ENCODE results near the gene SPDYE2.
"Not testable (repeated sequence)": the region's sequence is repeated elsewhere in the genome, so short reads cannot be mapped to it uniquely, and the experiment has no call there.

SPDYE2 gene, protein sequence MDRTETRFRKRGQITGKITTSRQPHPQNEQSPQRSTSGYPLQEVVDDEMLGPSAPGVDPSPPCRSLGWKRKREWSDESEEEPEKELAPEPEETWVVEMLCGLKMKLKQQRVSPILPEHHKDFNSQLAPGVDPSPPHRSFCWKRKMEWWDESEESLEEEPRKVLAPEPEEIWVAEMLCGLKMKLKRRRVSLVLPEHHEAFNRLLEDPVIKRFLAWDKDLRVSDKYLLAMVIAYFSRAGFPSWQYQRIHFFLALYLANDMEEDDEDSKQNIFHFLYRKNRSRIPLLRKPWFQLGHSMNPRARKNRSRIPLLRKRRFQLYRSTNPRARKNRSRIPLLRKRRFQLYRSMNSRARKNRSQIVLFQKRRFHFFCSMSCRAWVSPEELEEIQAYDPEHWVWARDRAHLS

GRCh38 chr7:102550808-102551422 lies at the start of gene SPDYE2:
Gene SPDYE2 (plus strand): TSS chr7:102551226. CDS start chr7:102553256, 2,030 bp downstream.
- H3K4me3 ChIP-seq (ENCODE audit: low read depth in 1 of 2, low read length in 2 of 2); H3K27me3 ChIP-seq (ENCODE audit: insufficient read depth, low read length, poor library complexity); H3K4me1 ChIP-seq (ENCODE audit: insufficient read depth, low read length); H3K27ac ChIP-seq (ENCODE audit: low read length); H4K20me1 ChIP-seq (ENCODE audit: insufficient read depth, low read length); H3K4me2 ChIP-seq (ENCODE audit: insufficient read depth, low read length); ATAC-seq (ENCODE audit: insufficient read depth, low read depth); H3K79me2 ChIP-seq (ENCODE audit: insufficient read depth, low read length); H2AFZ ChIP-seq (ENCODE audit: low read depth, low read length); H3K9ac ChIP-seq (ENCODE audit: low read depth, low read length); H3K9me3 ChIP-seq (ENCODE audit: insufficient read depth, low read length, severe bottlenecking); H3K36me3 ChIP-seq (ENCODE audit: insufficient read depth, low read length); DNase-seq: not testable (repeated sequence)

DNA sequence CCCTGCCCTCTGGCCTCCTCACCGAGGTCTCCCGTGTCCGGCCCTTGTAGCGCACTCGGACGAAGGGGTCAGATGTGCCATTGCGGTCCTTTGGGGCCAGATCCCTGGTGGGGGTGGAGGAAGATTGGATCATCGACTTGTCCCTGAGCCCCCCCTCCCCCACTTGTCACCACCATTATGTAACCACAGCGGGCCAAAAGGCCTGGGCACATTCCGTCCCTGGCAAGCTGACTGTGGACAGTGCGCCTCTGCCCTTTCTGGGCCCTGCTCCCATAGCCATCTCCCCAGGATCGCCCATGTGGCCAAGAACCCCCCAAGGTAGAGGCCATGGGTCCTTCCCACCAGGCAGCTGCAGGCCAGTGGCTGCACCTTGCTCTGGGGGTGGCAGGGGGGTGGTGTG lies 47.9 kb upstream of the SPDYE2 start:
- not testable (repeated sequence) for H3K9ac ChIP-seq (ENCODE audit: low read depth, low read length); ATAC-seq (ENCODE audit: insufficient read depth, low read depth); H3K4me1 ChIP-seq (ENCODE audit: insufficient read depth, low read length); H3K36me3 ChIP-seq (ENCODE audit: insufficient read depth, low read length); DNase-seq; H2AFZ ChIP-seq (ENCODE audit: low read depth, low read length); H4K20me1 ChIP-seq (ENCODE audit: insufficient read depth, low read length); H3K27me3 ChIP-seq (ENCODE audit: insufficient read depth, low read length, poor library complexity); H3K79me2 ChIP-seq (ENCODE audit: insufficient read depth, low read length); H3K27ac ChIP-seq (ENCODE audit: low read length); H3K4me2 ChIP-seq (ENCODE audit: insufficient read depth, low read length); H3K9me3 ChIP-seq (ENCODE audit: insufficient read depth, low read length, severe bottlenecking); H3K4me3 ChIP-seq (ENCODE audit: low read depth in 1 of 2, low read length in 2 of 2)

- 0 out of 3 replicates have a peak, but pooled peaks have one; percentile 5 for ATAC-seq (ENCODE audit: insufficient read depth, low read depth)
- H3K27me3 ChIP-seq (ENCODE audit: insufficient read depth, low read length, poor library complexity); H3K4me2 ChIP-seq (ENCODE audit: insufficient read depth, low read length); H3K4me3 ChIP-seq (ENCODE audit: low read depth in 1 of 2, low read length in 2 of 2); H4K20me1 ChIP-seq (ENCODE audit: insufficient read depth, low read length); H3K9ac ChIP-seq (ENCODE audit: low read depth, low read length); H3K4me1 ChIP-seq (ENCODE audit: insufficient read depth, low read length); H2AFZ ChIP-seq (ENCODE audit: low read depth, low read length); H3K9me3 ChIP-seq (ENCODE audit: insufficient read depth, low read length, severe bottlenecking); H3K27ac ChIP-seq (ENCODE audit: low read length); H3K36me3 ChIP-seq (ENCODE audit: insufficient read depth, low read length); H3K79me2 ChIP-seq (ENCODE audit: insufficient read depth, low read length); DNase-seq: not testable (repeated sequence)
Measured at GRCh38 chr7:102505298-102506185, 45.5 kb upstream of the SPDYE2 start.

DNA sequence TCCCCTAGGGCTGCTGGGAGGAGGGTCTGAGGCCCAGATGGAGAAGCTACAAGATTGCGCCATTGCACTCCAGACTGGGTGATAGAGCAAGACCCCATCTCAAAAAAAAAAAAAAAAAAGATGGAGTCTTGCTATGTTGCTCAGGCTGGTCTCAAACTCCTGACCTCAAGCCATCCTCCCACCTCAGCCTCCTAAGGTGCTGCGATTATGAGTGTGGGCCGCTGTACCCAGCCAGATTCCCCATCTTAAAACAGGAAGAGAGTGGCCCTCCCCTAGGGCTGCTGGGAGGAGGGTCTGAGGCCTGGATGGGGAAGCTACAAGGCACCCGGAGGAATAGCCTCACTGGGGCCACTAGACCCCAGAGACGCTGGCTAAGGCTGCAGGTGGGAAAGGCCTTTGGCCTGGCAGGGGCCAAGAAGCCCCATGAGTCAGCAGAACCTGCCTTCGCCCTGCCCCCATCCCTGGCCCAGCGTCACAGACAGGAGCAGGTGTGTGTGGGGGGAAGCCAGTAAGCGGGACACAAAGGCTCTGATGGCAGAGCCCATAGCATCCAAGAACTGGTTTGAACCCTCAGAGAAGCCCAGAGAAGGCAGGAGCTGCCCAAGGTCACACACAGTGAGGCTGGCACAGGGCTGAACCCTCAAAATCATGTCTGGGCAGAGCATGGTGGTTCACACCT lies 43.5 kb upstream of the SPDYE2 start:
- H3K27ac ChIP-seq (ENCODE audit: low read length); DNase-seq; H3K4me3 ChIP-seq (ENCODE audit: low read depth in 1 of 2, low read length in 2 of 2); H4K20me1 ChIP-seq (ENCODE audit: insufficient read depth, low read length); H3K9me3 ChIP-seq (ENCODE audit: insufficient read depth, low read length, severe bottlenecking); H3K36me3 ChIP-seq (ENCODE audit: insufficient read depth, low read length); H3K4me1 ChIP-seq (ENCODE audit: insufficient read depth, low read length); H3K27me3 ChIP-seq (ENCODE audit: insufficient read depth, low read length, poor library complexity); H3K79me2 ChIP-seq (ENCODE audit: insufficient read depth, low read length); H3K9ac ChIP-seq (ENCODE audit: low read depth, low read length); H3K4me2 ChIP-seq (ENCODE audit: insufficient read depth, low read length); H2AFZ ChIP-seq (ENCODE audit: low read depth, low read length); ATAC-seq (ENCODE audit: insufficient read depth, low read depth): not testable (repeated sequence)

DNA sequence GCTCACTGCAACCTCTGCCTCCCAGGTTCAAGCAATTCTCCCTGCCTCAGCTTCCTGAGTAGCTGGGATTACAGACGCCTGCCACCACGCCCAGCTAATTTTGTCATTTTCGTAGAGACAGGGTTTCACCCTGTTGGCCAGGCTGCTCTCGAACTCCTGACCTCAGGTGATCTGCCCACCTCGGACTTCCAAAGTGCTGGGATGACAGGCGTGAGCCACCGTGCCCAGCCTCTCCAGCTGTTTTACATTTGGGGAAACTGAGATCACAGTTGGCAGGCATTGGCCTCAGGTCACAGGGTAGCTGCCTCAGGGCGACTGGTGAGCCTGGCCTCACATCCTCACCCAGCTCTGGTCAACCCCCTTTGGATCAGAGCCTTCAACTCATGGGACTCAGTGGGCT lies 40.5 kb upstream of the SPDYE2 start:
- H3K4me1 ChIP-seq (ENCODE audit: insufficient read depth, low read length); H3K9ac ChIP-seq (ENCODE audit: low read depth, low read length); H3K27me3 ChIP-seq (ENCODE audit: insufficient read depth, low read length, poor library complexity); H3K4me2 ChIP-seq (ENCODE audit: insufficient read depth, low read length); H2AFZ ChIP-seq (ENCODE audit: low read depth, low read length); DNase-seq; H3K4me3 ChIP-seq (ENCODE audit: low read depth in 1 of 2, low read length in 2 of 2); H3K9me3 ChIP-seq (ENCODE audit: insufficient read depth, low read length, severe bottlenecking); H4K20me1 ChIP-seq (ENCODE audit: insufficient read depth, low read length); H3K27ac ChIP-seq (ENCODE audit: low read length); H3K79me2 ChIP-seq (ENCODE audit: insufficient read depth, low read length); H3K36me3 ChIP-seq (ENCODE audit: insufficient read depth, low read length); ATAC-seq (ENCODE audit: insufficient read depth, low read depth): not testable (repeated sequence)

- DNase-seq; H3K79me2 ChIP-seq (ENCODE audit: insufficient read depth, low read length); H3K27me3 ChIP-seq (ENCODE audit: insufficient read depth, low read length, poor library complexity); H2AFZ ChIP-seq (ENCODE audit: low read depth, low read length); H4K20me1 ChIP-seq (ENCODE audit: insufficient read depth, low read length); H3K36me3 ChIP-seq (ENCODE audit: insufficient read depth, low read length); H3K9ac ChIP-seq (ENCODE audit: low read depth, low read length); H3K9me3 ChIP-seq (ENCODE audit: insufficient read depth, low read length, severe bottlenecking); H3K4me1 ChIP-seq (ENCODE audit: insufficient read depth, low read length); H3K27ac ChIP-seq (ENCODE audit: low read length); H3K4me2 ChIP-seq (ENCODE audit: insufficient read depth, low read length); H3K4me3 ChIP-seq (ENCODE audit: low read depth in 1 of 2, low read length in 2 of 2): not testable (repeated sequence)
- peak; percentile 84 for ATAC-seq (ENCODE audit: insufficient read depth, low read depth)
Measured at GRCh38 chr7:102511860-102512522, 39.0 kb upstream of the SPDYE2 start.

- Histone ChIP-seq H3K4me3 (ENCODE audit: low read depth in 1 of 2, low read length in 2 of 2) (peak overlapping the region in 1 of 2 experiments; percentile 50; a peak in 2 of 4 replicates), H3K27ac (ENCODE audit: low read length) (peak overlapping the region; percentile 47), H3K9ac (ENCODE audit: low read depth, low read length) (peak overlapping the region; percentile 36; the same call in 1 of the 2 replicates), H2AFZ (ENCODE audit: low read depth, low read length) (peak overlapping the region; percentile 51; the same call in 1 of the 2 replicates), H3K4me2 (ENCODE audit: insufficient read depth, low read length) (peak overlapping the region; percentile 60)
- not testable (repeated sequence) for H3K36me3 ChIP-seq (ENCODE audit: insufficient read depth, low read length); H3K4me1 ChIP-seq (ENCODE audit: insufficient read depth, low read length); H3K9me3 ChIP-seq (ENCODE audit: insufficient read depth, low read length, severe bottlenecking); H4K20me1 ChIP-seq (ENCODE audit: insufficient read depth, low read length); H3K79me2 ChIP-seq (ENCODE audit: insufficient read depth, low read length); H3K27me3 ChIP-seq (ENCODE audit: insufficient read depth, low read length, poor library complexity)
- ATAC-seq (ENCODE audit: insufficient read depth, low read depth): peak; percentile 53
- peak; percentile 67 for DNase-seq
Measured at GRCh38 chr7:102512642-102513221, 38.3 kb upstream of the SPDYE2 start.

All from DND-41 (cell line).